Measurements from ENCODE around the gene INSR.

The INSR gene

GRCh38 chr19:7304200-7304599 is 10.0 kb upstream of the INSR start:
- Histone ChIP-seq H3K4me3 (replicated peaks; ENCODE audit: insufficient read depth, low read length) (no peak overlapping the region), H3K27me3 (ENCODE audit: insufficient read depth, poor library complexity, severe bottlenecking) (no peaks in the 10 kb centered on the region), H3K27ac (replicated peaks) (no peak overlapping the region)
- TF ChIP-seq CTCF (IDR thresholded peaks at IDR 0.05; ENCODE audit: insufficient read depth, low read length) (no peak), SPI1 (IDR thresholded peaks at IDR 0.05; ENCODE audit: borderline replicate concordance, low read depth) (no peak), GABPA (IDR thresholded peaks at IDR 0.05; ENCODE audit: low read depth) (no peak), REST (IDR thresholded peaks at IDR 0.05; ENCODE audit: insufficient replicate concordance, low read depth) (no peak), POLR2AphosphoS5 (IDR thresholded peaks at IDR 0.05; ENCODE audit: low read depth) (no peak)
- no peak for DNase-seq (ENCODE audit: low read depth in 1 of 2, low spot score in 1 of 2)

GRCh38 chr19:7303470-7303869 is 9.3 kb upstream of the INSR start:
- Histone ChIP-seq H3K4me3 (replicated peaks; ENCODE audit: insufficient read depth, low read length) (no peak overlapping the region), H3K27ac (replicated peaks) (no peak overlapping the region), H3K27me3 (ENCODE audit: insufficient read depth, poor library complexity, severe bottlenecking) (no peaks in the 10 kb centered on the region)
- TF ChIP-seq SPI1 (IDR thresholded peaks at IDR 0.05; ENCODE audit: borderline replicate concordance, low read depth) (no peak), GABPA (IDR thresholded peaks at IDR 0.05; ENCODE audit: low read depth) (no peak), CTCF (IDR thresholded peaks at IDR 0.05; ENCODE audit: insufficient read depth, low read length) (no peak), POLR2AphosphoS5 (IDR thresholded peaks at IDR 0.05; ENCODE audit: low read depth) (no peak), REST (IDR thresholded peaks at IDR 0.05; ENCODE audit: insufficient replicate concordance, low read depth) (no peak)
- no peak for DNase-seq (ENCODE audit: low read depth in 1 of 2, low spot score in 1 of 2)

GRCh38 chr19:7301525-7301924 is 7.3 kb upstream of the INSR start:
- TF ChIP-seq GABPA (IDR thresholded peaks at IDR 0.05; ENCODE audit: low read depth) (no peak), CTCF (IDR thresholded peaks at IDR 0.05; ENCODE audit: insufficient read depth, low read length) (no peak), REST (IDR thresholded peaks at IDR 0.05; ENCODE audit: insufficient replicate concordance, low read depth) (no peak), SPI1 (IDR thresholded peaks at IDR 0.05; ENCODE audit: borderline replicate concordance, low read depth) (no peak; the same call in 1 of the 2 replicates), POLR2AphosphoS5 (IDR thresholded peaks at IDR 0.05; ENCODE audit: low read depth) (no peak)
- H3K27ac ChIP-seq (replicated peaks): peak overlapping the region; percentile 41; the same call in 1 of the 2 replicates
- no peaks in the 10 kb centered on the region for H3K27me3 ChIP-seq (ENCODE audit: insufficient read depth, poor library complexity, severe bottlenecking)
- DNase-seq (ENCODE audit: low read depth in 1 of 2, low spot score in 1 of 2): peak in 1 of 2 experiments; percentile 68
- H3K4me3 ChIP-seq (replicated peaks; ENCODE audit: insufficient read depth, low read length): no peak overlapping the region
